ENCODE measurements around the gene HDGF. TPM values are rescaled to one million over a fixed set of nuclear protein-coding genes. Genes with fewer than 3 reads are reported as not detected.

The HDGF gene
- total RNA-seq, 2 donors from 2014 or later: 215 to 438 TPM

DNA sequence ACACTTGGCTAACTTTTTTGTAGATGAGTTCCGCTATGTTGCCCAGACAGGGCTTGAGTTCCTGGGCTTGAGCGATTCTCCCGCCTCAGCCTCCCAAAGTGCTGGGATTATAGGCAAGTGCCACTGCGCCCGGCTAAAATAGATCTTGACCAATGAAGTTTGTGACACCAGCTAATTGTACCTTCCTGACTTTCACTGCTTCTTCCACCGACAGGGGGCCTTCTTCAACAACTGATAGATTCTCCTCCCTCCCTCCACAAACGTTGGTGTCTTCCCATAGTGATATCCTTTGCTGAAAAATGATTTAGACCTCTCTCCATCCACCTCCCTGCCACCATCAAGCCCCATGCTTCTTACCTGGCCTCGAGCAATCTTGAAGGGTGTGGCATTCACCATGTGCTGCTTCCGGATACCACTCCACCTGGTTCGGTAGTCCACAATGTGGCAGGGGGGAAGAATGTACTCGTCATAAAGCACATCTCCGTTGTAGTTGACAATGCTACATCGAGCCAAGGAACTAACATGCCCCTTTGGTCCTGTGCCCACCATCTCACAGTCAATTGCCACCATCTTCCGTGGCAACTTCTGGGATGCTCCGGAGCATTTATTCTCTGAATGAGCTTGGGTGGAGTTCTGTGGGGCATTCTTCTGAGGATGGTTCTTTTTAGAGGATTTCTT lies 24.8 kb downstream of the HDGF start:
- Histone ChIP-seq H3K4me3 (peak overlapping the region; percentile 24), H3K36me3 (peaks cover 10% of the 10 kb centered on the region), H3K27ac (no peak overlapping the region), H3K27me3 (no peaks in the 10 kb centered on the region), H3K9ac (ENCODE audit: low read depth in 2 of 2, low read length in 2 of 2) (peak overlapping the region; percentile 43 to 84), H3K4me1 (peaks cover 28% of the 10 kb centered on the region), H3K9me3 (no peaks in the 10 kb centered on the region)
- DNase-seq: peak; percentile 79
- intact Hi-C loops (cut with DNase I): loop anchor here (5.0 kb wide), 1 partner anchor 41 kb away; the partner anchor contains the start of gene PRCC
- TF ChIP-seq, protein P1, sequence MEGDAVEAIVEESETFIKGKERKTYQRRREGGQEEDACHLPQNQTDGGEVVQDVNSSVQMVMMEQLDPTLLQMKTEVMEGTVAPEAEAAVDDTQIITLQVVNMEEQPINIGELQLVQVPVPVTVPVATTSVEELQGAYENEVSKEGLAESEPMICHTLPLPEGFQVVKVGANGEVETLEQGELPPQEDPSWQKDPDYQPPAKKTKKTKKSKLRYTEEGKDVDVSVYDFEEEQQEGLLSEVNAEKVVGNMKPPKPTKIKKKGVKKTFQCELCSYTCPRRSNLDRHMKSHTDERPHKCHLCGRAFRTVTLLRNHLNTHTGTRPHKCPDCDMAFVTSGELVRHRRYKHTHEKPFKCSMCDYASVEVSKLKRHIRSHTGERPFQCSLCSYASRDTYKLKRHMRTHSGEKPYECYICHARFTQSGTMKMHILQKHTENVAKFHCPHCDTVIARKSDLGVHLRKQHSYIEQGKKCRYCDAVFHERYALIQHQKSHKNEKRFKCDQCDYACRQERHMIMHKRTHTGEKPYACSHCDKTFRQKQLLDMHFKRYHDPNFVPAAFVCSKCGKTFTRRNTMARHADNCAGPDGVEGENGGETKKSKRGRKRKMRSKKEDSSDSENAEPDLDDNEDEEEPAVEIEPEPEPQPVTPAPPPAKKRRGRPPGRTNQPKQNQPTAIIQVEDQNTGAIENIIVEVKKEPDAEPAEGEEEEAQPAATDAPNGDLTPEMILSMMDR (IDR thresholded peaks at IDR 0.05): peak; percentile 40

DNA sequence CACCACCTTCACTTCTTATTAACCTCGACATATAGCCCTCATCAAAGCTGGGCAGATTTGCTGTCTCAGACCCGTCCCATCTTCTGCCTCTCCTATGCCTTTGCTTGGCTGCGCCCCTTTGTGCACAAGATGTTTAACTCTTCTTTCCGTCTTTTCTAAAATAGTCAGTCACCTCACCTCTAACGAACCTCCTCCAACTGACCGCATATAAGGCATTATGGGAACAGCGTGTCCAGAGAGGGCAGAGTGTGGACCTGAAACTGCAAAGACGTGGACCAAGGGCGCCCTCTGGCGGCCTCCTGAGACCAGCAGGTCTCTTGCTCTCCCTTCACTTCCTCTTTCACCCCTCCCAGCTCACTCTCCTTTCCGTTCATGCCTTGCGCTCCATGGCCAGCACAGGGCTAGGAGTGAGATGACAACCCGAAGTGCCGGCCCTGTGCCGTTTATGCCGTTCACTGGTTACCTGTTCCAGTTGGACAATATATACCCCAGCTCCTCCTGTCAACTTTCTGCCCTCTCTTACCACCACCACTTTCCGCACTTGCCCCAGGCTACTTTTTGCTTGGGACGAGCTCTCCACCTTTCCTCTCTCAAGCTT lies 25.7 kb downstream of the HDGF start:
- peak; percentile 92 for DNase-seq
- no peaks in the 10 kb centered on the region for H3K9me3 ChIP-seq
- H3K27me3 ChIP-seq: no peaks in the 10 kb centered on the region
- peak overlapping the region in 1 of 2 donors; percentile 43 for H3K9ac ChIP-seq (ENCODE audit: low read depth in 2 of 2, low read length in 2 of 2)
- peaks cover 28% of the 10 kb centered on the region for H3K4me1 ChIP-seq
- peak overlapping the region; percentile 24 for H3K4me3 ChIP-seq
- H3K36me3 ChIP-seq: peaks cover 10% of the 10 kb centered on the region
- H3K27ac ChIP-seq: no peak overlapping the region
- TF ChIP-seq, protein P1 (IDR thresholded peaks at IDR 0.05): peak; percentile 87
- intact Hi-C loops (cut with DNase I): loop anchor here (2.0 to 5.0 kb wide), 2 partner anchors 35 to 42 kb away; partner anchors contain the start of gene PRCC

DNA sequence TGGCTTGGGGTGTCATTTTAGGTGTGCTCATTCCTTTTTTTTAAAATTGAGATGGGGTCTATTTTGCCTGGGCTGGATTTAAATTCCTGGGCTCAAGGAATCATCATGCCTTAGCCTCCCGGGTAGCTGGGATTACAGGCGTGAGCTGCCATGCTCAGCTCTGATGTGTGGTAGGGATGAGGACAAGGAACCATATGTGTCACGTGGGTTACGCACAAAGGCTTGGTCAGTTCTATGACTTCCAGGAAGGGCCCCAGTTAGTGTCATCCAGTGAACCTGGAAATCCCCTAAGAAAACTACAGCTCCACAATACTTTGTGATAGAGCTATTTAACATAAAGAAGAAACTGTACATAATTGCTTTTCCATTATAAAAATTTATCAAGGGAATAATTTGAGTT lies 29.9 kb downstream of the HDGF start:
- Histone ChIP-seq H3K4me3 (no peak overlapping the region), H3K36me3 (peaks cover 10% of the 10 kb centered on the region), H3K27me3 (no peaks in the 10 kb centered on the region), H3K9me3 (no peaks in the 10 kb centered on the region), H3K9ac (ENCODE audit: low read depth in 2 of 2, low read length in 2 of 2) (no peak overlapping the region), H3K27ac (no peak overlapping the region), H3K4me1 (peaks cover 15% of the 10 kb centered on the region)
- intact Hi-C loops (cut with DNase I): no loop called here
- no peak for DNase-seq
- TF ChIP-seq, protein P1 (IDR thresholded peaks at IDR 0.05): no peak

DNA sequence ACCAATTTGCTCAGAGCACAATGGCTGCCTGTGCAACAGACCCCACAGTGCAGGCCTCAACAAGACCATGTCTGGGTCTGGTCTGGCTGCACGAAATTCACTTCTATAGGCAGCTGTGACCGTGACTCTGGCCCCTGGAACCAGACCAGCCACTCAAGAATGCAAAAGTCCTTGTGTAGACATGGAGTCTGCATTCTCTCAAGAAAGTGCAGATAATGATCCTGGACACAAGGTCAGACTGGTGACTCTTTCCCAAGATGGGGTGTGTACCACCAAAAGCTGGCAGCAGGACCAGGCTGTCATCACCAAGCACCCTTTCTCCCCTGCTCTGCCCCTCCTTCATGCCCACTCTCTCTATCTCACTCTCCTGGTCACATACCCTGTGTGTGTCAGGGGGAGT lies 30.3 kb downstream of the HDGF start:
- TF ChIP-seq, protein P1 (IDR thresholded peaks at IDR 0.05): no peak
- no peak overlapping the region for H3K4me3 ChIP-seq
- no peak overlapping the region for H3K27ac ChIP-seq
- no peaks in the 10 kb centered on the region for H3K27me3 ChIP-seq
- H3K4me1 ChIP-seq: peaks cover 11% of the 10 kb centered on the region
- no peaks in the 10 kb centered on the region for H3K9me3 ChIP-seq
- intact Hi-C loops (cut with DNase I): no loop called here
- no peak for DNase-seq
- no peak overlapping the region for H3K9ac ChIP-seq (ENCODE audit: low read depth in 2 of 2, low read length in 2 of 2)
- peaks cover 10% of the 10 kb centered on the region for H3K36me3 ChIP-seq

DNA sequence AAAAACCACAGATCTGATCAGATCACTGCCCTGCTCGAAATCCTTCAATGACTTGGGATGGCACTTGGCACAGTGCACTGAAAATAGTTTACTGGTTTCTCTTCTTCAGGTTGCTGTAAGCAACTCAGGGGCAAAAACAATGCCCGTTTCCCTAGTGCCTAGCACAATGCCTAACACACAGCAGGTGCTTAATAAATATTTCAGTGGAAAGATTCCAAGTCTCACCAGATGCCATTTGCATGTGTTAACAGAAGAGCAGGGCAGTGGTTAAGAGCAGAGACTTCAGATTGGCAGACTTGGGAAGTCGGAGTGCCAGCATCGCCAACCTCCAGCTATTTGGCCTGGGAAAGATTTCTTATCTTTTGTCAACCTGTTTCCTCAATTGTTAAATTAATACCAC lies 34.1 kb downstream of the HDGF start:
- H3K27me3 ChIP-seq: no peaks in the 10 kb centered on the region

More for the DNA sequence above, 34.1 kb downstream of the HDGF start:
- Histone ChIP-seq H3K9me3 (no peaks in the 10 kb centered on the region), H3K4me3 (no peak overlapping the region), H3K27ac (no peak overlapping the region), H3K9ac (ENCODE audit: low read depth in 2 of 2, low read length in 2 of 2) (no peak overlapping the region), H3K36me3 (no peaks in the 10 kb centered on the region), H3K4me1 (no peaks in the 10 kb centered on the region)
- intact Hi-C loops (cut with DNase I): loop anchor here (10.0 kb wide), 1 partner anchor 157 kb away; no protein-coding TSS in a partner anchor
- no peak for DNase-seq
- TF ChIP-seq, protein P1 (IDR thresholded peaks at IDR 0.05): no peak

Data from colonic mucosa (tissue), 4 donors.